H9 (cell line): ENCODE data around the gene ADAMTS17. TPM values are rescaled to one million over a fixed set of nuclear protein-coding genes. Genes with fewer than 3 reads are reported as not detected.

Source experiments
- DNase-seq: peaks from one replicate; pipeline ENCODE4 v3.0.0-alpha.2; 2017
- H2AFZ ChIP-seq: one replicate; pipeline ENCODE4 v1.6.1; 2013; ENCODE audit warnings: mild to moderate bottlenecking, low read length, control low read depth, moderate library complexity
- H2AK5ac ChIP-seq: 2 replicates; pipeline ENCODE4 v1.6.1; 2013; ENCODE audit warnings: low read length, control low read depth, mixed read lengths; ENCODE audit not compliant: insufficient read length
- H2BK120ac ChIP-seq: one replicate; pipeline ENCODE4 v1.6.1; 2013; ENCODE audit warnings: low read depth, mild to moderate bottlenecking, low read length, control low read depth, inconsistent platforms; ENCODE audit not compliant: poor library complexity, severe bottlenecking
- H2BK12ac ChIP-seq: 2 replicates; pipeline ENCODE4 v1.6.1; 2013; ENCODE audit warnings: low read length, control low read depth, mixed read lengths, low read depth; ENCODE audit not compliant: insufficient read length
- H2BK15ac ChIP-seq: 2 replicates; pipeline ENCODE4 v1.6.1; 2013; ENCODE audit warnings: low read depth, low read length, control low read depth
- H2BK20ac ChIP-seq: one replicate; pipeline ENCODE4 v1.6.1; 2013; ENCODE audit warnings: low read depth, mild to moderate bottlenecking, low read length, control low read depth, inconsistent platforms; ENCODE audit not compliant: poor library complexity, severe bottlenecking
- H2BK5ac ChIP-seq: 2 replicates; pipeline ENCODE4 v1.6.1; 2013; ENCODE audit warnings: low read length, control low read depth, mixed read lengths; ENCODE audit not compliant: insufficient read length
- H3K14ac ChIP-seq: 2 replicates; pipeline ENCODE4 v1.6.1; 2013; ENCODE audit warnings: low read length, control low read depth; ENCODE audit not compliant: insufficient read depth
- H3K18ac ChIP-seq: 2 replicates; pipeline ENCODE4 v1.6.1; 2013; ENCODE audit warnings: low read depth, mild to moderate bottlenecking, mixed read lengths, low read length, control low read depth; ENCODE audit not compliant: insufficient read length
- H3K23ac ChIP-seq: 2 replicates; pipeline ENCODE4 v1.6.1; 2013; ENCODE audit warnings: low read length, control low read depth, mixed read lengths, low read depth; ENCODE audit not compliant: insufficient read length
- H3K23me2 ChIP-seq: 2 replicates; pipeline ENCODE4 v1.6.1; 2013; ENCODE audit warnings: low read depth, mild to moderate bottlenecking, mixed read lengths, low read length, control low read depth; ENCODE audit not compliant: insufficient read length, poor library complexity, severe bottlenecking
- H3K27ac ChIP-seq: 2 replicates; pipeline ENCODE4 v1.5.1; 2013; ENCODE audit warnings: low read length, control low read depth, mixed read lengths, low read depth; ENCODE audit not compliant: insufficient read length
- H3K27me3 ChIP-seq: 2 replicates; pipeline ENCODE4 v1.6.1; 2013; ENCODE audit warnings: low read length, control low read depth, inconsistent platforms; ENCODE audit not compliant: insufficient read depth
- H3K4ac ChIP-seq: 2 replicates; pipeline ENCODE4 v1.6.1; 2013; ENCODE audit warnings: low read depth, mild to moderate bottlenecking, control low read depth, inconsistent platforms, low read length, moderate library complexity
- H3K4me1 ChIP-seq: 2 replicates; pipeline ENCODE4 v1.6.1; 2013; ENCODE audit warnings: low read length, control low read depth, inconsistent platforms; ENCODE audit not compliant: insufficient read depth
- H3K4me2 ChIP-seq: 2 replicates; pipeline ENCODE4 v1.6.1; 2013; ENCODE audit warnings: low read length, control low read depth, mixed read lengths; ENCODE audit not compliant: insufficient read length, insufficient read depth
- H3K56ac ChIP-seq: 2 replicates; pipeline ENCODE4 v1.6.1; 2013; ENCODE audit warnings: low read depth, mild to moderate bottlenecking, mixed read lengths, low read length, control low read depth; ENCODE audit not compliant: insufficient read length
- H3K79me1 ChIP-seq: 2 replicates; pipeline ENCODE4 v1.6.1; 2013; ENCODE audit warnings: low read depth, mild to moderate bottlenecking, moderate library complexity, low read length, control low read depth, inconsistent platforms; ENCODE audit not compliant: insufficient read depth, poor library complexity, severe bottlenecking
- H3K79me2 ChIP-seq: 2 replicates; pipeline ENCODE4 v1.6.1; 2013; ENCODE audit warnings: low read length, control low read depth, inconsistent platforms; ENCODE audit not compliant: insufficient read depth
- H3K9ac ChIP-seq: 2 replicates; pipeline ENCODE4 v1.6.1; 2013; ENCODE audit warnings: low read length, control low read depth, mixed read lengths; ENCODE audit not compliant: insufficient read length; ENCODE audit errors: extremely low read depth
- H3K9me3 ChIP-seq: one replicate; pipeline ENCODE4 v1.6.1; 2013; ENCODE audit warnings: low read depth, low read length, inconsistent platforms; ENCODE audit not compliant: control insufficient read depth
- H3T11ph ChIP-seq: one replicate; pipeline ENCODE4 v1.6.1; 2013; ENCODE audit warnings: mild to moderate bottlenecking, low read length, control low read depth, inconsistent platforms
- H4K20me1 ChIP-seq: one replicate; pipeline ENCODE4 v1.6.1; 2013; ENCODE audit not compliant: control insufficient read depth, insufficient read length, insufficient read depth
- H4K5ac ChIP-seq: 2 replicates; pipeline ENCODE4 v1.6.1; 2013; ENCODE audit warnings: low read depth, mild to moderate bottlenecking, mixed read lengths, low read length, control low read depth; ENCODE audit not compliant: insufficient read length
- H4K8ac ChIP-seq: replicated peaks from 2 replicates; pipeline ENCODE4 v1.6.1; 2013; ENCODE audit warnings: low read length, control low read depth, mixed read lengths, low read depth; ENCODE audit not compliant: insufficient read length
- H4K91ac ChIP-seq: 2 replicates; pipeline ENCODE4 v1.6.1; 2013; ENCODE audit warnings: low read depth, mild to moderate bottlenecking, moderate library complexity, mixed read lengths, low read length, control low read depth; ENCODE audit not compliant: insufficient read length
- H3K27ac Mint-ChIP-seq, 3 experiments: 2 replicates in 2 of 3; 3 replicates in 1 of 3; pipeline ENCODE4 v1.8.0; 2020 to 2021; ENCODE audit warnings: mixed read lengths in 3 of 3, mild to moderate bottlenecking in 1 of 3, moderate library complexity in 1 of 3
- H3K27me3 Mint-ChIP-seq: 2 replicates; pipeline ENCODE4 v1.8.0; 2021; ENCODE audit warnings: low read depth, mild to moderate bottlenecking, moderate library complexity, mixed read lengths
- H3K36me3 Mint-ChIP-seq, 3 experiments: 2 replicates in 2 of 3; 3 replicates in 1 of 3; pipeline ENCODE4 v1.8.0; 2020 to 2021; ENCODE audit warnings: low read depth in 3 of 3, mixed read lengths in 3 of 3; ENCODE audit not compliant: insufficient read depth in 1 of 3
- H3K4me1 Mint-ChIP-seq, 2 experiments: 2 replicates each; pipeline ENCODE4 v1.8.0; 2020; ENCODE audit warnings: mixed read lengths in 2 of 2
- H3K4me3 Mint-ChIP-seq, 2 experiments: 2 replicates in 1 of 2; 3 replicates in 1 of 2; pipeline ENCODE4 v1.8.0; 2020 to 2021; ENCODE audit warnings: mild to moderate bottlenecking in 2 of 2, mixed read lengths in 2 of 2, moderate library complexity in 1 of 2
- H3K9me3 Mint-ChIP-seq, 2 experiments: 2 replicates in 1 of 2; 3 replicates in 1 of 2; pipeline ENCODE4 v1.8.0; 2020; ENCODE audit warnings: mild to moderate bottlenecking in 2 of 2, mixed read lengths in 2 of 2, moderate library complexity in 1 of 2
- CTCF ChIP-seq: fragments of 200-600 bp; sonication (generic); conservative IDR thresholded peaks from 3 replicates; pipeline ENCODE4 v1.8.0; 2021; ENCODE audit warnings: antibody characterized with exemption, mild to moderate bottlenecking
- WGBS: extraction: QIAGEN DNeasy Blood & Tissue Kit; methylation state at CpG from one replicate; pipeline ENCODE4 v1.1.7; 2013; ENCODE audit warnings: missing lambda C conversion rate, low lambda C conversion rate, mixed read lengths; ENCODE audit not compliant: insufficient read length; ENCODE audit errors: extremely low coverage; 5-methylcytosine and 5-hydroxymethylcytosine counted together
- total RNA-seq: library from RNA; stranded (reverse); gene quantifications from 2 replicates; pipeline ENCODE4 v1.2.1, GENCODE V29; 2021

Gene ADAMTS17
- total RNA-seq, 1 experiment from 2014 or later: 2.9 TPM

- Histone ChIP-seq H3K27me3 (no peaks in the 10 kb centered on the region), H3K4me1 (no peaks in the 10 kb centered on the region), H2BK5ac (no peak overlapping the region), H3K14ac (no peak overlapping the region), H3K23me2 (no peaks in the 10 kb centered on the region), H3K4ac (no peak overlapping the region), H3K27ac (no peak overlapping the region), H2BK12ac (no peak overlapping the region), H3T11ph (no peak overlapping the region), H2BK120ac (no peak overlapping the region), H3K79me1 (no peaks in the 10 kb centered on the region), H2BK15ac (no peak overlapping the region), H3K18ac (no peak overlapping the region), H3K4me2 (no peak overlapping the region), H3K9ac (no peak overlapping the region), H4K20me1 (no peaks in the 10 kb centered on the region), H3K23ac (no peak overlapping the region), H2AK5ac (no peak overlapping the region), H3K79me2 (no peaks in the 10 kb centered on the region), H4K91ac (no peak overlapping the region), H3K9me3 (no peaks in the 10 kb centered on the region), H3K56ac (no peak overlapping the region), H2AFZ (no peak overlapping the region), H4K5ac (no peak overlapping the region), H4K8ac (no peak overlapping the region), H2BK20ac (no peak overlapping the region)
- peaks cover 0 to 1% (median 0%) of the 10 kb centered on the region in 3 experiments; a peak in 1 of 7 replicates for H3K36me3 Mint-ChIP-seq
- H3K27me3 Mint-ChIP-seq: peaks cover 27% of the 10 kb centered on the region
- no peak for TF ChIP-seq CTCF
- DNase-seq: no peak
- no CpG with 5 or more reads among the region's 2 CpGs for WGBS
- no peak overlapping the region for H3K27ac Mint-ChIP-seq
- peaks cover 6 to 9% of the 10 kb centered on the region in 2 experiments for H3K9me3 Mint-ChIP-seq
- peaks cover 0 to 4% of the 10 kb centered on the region in 2 experiments; a peak in 3 of 4 replicates for H3K4me1 Mint-ChIP-seq
- no peak overlapping the region for H3K4me3 Mint-ChIP-seq
Observed at GRCh38 chr15:100355342-100355741, 13.6 kb upstream of the ADAMTS17 start.
